Femur (tissue), 1 donor: Measurements from ENCODE around the gene AGFG2.

Experiments used
- DNase-seq: peaks from one replicate; pipeline ENCODE4 v3.0.0-alpha.2; 2017

The AGFG2 gene

DNA sequence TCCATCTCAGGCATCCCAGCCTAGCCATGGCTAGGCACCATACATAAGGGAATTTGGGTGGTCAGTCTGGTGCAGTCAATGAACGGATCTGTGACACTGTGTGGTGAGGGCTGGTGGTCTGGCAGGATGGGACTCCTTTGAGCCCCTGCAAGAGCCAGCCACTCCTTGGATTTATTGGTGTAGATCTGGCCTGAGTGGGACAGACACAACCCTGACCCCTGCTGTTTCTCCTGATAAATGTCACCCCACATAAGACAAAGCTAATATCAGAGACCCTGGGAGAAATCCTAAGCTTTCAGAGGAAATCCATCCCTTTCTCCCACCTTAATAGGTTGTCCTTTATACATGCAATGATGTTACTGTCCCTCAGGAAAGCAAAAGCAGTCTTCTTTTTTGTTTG is 49.4 kb downstream of the AGFG2 start:
- DNase-seq = no peak

DNA sequence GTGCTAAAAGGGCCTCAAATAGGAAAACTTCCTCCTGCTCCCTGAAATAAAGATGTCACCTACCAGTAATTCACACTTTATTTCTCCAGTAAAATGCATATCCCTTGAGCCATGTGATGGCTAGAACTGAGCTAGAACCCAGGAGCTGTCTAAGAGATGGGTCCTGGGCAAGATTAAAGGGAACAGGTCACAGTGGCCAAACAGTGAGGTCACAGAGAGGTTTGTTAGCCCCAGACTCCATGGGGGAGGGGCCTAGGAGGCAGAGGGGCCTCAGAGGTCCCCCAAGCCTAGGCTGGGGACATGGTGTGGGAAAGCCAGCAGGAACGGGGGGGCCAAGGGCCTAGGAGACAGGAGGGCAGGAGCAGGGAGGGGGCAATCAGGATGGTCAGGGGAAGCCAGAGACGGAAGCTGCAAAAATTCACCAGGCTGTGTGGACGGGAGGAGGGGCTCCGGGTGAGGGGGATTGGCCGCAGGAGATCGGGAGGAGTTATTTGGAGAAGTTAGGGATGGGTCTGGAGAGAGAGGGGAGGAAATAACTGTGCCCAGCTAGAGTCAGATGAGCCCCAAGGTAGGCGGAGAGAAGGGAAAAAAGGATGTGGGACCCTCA is 50.4 kb downstream of the AGFG2 start:
- no peak for DNase-seq

DNA sequence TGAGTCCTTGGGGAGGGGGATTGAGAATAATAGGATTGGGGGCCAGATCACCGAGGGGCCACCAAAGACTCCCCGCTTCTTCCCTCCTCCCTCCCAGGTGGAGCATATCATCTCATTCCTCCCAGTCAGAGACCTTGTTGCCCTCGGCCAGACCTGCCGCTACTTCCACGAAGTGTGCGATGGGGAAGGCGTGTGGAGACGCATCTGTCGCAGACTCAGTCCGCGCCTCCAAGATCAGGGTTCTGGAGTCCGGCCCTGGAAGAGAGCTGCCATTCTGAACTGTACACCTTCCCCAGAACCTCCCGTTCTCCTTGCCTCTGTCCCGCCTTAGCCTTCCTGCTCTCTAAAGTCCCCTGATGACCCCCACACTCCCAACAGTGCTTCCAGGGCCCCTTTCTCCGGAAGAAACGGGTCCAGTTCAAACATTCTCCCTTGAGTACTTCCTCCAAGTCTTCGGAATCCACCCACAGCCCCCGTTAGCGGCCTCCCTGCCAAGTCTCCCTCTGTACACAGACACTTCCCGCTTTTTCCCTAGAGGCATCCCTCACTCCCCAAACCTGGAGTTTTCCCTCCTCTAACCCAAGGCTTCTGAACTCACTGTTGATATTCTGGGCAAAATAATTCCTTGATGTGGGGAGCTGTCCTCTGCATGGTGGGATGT is 51.2 kb downstream of the AGFG2 start:
- peak; percentile 60 for DNase-seq

DNA sequence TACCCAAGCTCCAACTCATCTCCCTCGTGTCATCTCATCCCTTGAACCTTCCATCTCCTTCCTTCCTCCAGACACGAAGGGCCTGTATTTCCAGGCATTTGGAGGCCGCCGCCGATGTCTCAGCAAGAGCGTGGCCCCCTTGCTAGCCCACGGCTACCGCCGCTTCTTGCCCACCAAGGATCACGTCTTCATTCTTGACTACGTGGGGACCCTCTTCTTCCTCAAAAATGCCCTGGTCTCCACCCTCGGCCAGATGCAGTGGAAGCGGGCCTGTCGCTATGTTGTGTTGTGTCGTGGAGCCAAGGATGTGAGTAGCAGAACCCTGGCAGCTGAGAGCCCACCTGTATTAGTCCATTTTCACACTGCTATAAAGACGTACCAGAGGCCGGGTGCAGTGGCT is 52.6 kb downstream of the AGFG2 start:
- DNase-seq = no peak

DNA sequence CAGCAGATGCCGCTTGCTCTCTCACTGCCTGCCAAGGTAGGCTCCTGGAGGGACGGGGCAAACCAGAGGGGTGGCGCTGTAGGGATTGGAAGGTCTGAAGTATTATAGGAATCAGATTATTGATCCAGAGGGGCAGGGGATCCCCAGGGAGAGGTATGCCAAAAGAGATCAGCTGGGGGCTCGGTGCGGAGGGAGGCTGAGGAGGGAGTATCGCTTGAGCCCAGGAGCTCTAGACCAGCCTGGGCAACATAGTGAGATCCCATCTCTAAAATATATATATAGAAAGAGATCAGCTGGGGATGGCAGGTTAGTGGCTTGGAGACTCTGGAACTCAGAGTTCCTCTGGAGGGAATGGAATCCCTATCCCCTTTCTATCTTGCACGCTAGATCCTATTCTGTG is 56.2 kb downstream of the AGFG2 start:
- no peak for DNase-seq

DNA sequence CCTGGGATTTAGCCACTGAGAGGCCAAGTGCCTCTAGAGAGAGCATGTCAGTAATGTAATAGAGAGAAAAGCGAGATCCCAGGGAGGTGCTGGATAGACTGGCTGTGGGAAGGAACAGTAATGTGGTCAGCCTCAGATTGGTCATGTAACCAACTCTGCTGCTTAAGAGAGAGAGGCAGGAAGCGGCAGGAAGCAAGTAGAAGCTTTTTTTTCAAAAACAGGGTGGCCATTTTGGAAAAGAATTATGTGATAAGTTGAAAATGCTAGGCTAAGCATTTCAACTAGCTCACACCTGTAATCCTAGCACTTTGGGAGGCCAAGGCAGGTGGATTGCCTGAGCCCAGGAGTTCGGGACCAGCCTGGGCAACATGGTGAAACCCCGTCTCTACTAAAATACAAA is 59.4 kb downstream of the AGFG2 start:
- DNase-seq = no peak

DNA sequence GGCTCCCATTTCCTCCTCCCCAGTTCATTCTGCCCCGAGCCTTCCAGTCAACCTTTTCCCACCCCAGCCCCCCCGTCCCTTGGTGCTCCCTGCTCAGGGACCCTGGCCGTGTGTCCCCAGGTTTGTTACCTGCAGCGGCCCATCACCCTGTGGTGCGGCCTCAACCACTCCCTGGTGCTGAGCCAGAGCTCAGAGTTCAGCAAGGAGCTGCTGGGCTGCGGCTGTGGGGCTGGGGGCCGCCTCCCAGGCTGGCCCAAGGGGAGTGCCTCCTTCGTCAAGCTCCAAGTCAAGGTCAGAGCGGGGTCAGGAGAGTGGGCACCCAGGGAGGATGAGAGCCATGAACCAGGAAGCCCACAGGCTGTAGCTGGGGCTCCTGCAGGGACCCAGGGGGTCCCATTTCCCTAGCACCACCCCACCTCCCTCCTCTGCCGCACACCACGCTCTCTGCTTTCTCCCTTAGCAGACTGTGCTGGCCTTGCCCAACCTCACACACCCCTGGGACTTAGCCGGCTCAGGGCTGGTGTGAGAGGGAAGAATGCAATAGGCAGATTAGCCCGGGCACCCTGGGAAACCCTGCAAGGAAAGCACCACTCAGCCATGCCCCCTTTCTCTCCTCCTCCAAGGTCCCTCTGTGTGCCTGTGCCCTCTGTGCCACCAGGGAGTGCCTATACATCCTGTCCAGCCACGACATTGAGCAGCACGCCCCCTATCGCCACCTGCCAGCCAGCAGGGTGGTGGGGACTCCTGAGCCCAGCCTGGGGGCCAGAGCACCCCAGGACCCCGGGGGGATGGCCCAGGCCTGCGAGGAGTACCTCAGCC is 61.1 kb downstream of the AGFG2 start:
- DNase-seq = no peak

DNA sequence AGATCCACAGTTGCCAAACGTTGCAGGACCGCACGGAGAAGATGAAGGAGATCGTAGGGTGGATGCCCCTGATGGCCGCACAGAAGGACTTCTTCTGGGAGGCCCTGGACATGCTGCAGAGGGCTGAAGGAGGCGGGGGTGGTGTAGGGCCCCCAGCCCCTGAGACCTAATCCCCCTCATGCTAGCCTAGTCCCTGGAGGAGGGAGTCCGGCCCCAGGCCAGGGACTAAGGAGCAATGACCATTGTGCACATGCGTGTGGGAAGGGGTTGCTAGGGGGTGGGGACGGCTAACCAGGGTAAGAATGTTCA is 61.7 kb downstream of the AGFG2 start:
- no peak for DNase-seq

DNA sequence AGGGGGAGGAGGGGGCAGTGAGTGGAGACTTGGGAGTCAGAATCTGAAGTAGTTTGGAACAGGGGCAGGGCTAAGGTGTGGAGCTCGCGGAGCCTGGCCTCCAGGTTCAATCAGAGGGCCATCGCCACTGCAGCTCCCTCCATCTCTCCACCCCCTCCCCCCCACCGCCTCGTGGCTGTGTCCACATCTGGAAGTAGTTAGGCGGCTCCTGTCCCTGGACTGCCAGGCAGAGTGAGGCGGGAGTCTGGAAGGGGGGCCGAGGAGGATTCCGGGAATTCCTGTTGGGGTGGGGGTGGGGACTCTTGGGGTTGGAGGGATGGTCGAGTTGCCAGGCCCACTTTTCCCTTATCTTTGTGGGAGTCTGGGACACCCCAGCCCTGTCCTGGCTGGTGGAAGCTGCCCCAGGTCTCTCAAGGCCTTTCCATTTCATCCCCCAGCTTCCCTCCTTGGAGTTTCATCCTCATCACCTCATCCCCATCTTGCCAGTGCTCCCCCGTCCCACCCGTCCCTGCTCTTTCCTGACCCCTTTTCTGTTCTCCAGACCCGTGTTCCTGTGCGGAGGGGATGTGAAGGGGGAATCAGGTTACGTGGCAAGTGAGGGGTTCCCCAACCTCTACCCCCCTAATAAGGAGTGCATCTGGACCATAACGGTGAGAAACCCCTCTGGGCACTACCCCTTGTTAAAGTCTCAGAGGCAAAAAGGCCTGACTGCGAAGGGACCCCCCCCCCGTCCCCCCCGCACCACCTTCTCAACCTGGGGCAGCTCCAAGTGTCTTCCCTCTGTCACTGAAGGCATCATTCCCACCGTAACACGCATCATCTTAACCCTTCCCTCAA is 64.1 kb downstream of the AGFG2 start:
- DNase-seq = peak; percentile 95

DNA sequence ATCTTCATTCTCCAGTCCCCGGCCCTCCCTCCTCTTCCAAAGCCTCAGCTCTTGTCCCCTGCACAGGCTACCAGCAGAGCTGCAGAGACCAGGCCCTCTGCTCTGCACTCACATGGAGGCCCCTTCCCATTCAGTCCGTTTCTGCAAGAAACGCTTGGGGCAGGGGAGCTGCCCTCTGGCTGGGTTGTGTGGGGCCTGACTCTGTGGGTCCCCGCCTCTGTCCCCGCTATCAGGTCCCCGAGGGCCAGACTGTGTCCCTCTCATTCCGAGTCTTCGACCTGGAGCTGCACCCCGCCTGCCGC is 64.7 kb downstream of the AGFG2 start:
- DNase-seq = no peak

DNA sequence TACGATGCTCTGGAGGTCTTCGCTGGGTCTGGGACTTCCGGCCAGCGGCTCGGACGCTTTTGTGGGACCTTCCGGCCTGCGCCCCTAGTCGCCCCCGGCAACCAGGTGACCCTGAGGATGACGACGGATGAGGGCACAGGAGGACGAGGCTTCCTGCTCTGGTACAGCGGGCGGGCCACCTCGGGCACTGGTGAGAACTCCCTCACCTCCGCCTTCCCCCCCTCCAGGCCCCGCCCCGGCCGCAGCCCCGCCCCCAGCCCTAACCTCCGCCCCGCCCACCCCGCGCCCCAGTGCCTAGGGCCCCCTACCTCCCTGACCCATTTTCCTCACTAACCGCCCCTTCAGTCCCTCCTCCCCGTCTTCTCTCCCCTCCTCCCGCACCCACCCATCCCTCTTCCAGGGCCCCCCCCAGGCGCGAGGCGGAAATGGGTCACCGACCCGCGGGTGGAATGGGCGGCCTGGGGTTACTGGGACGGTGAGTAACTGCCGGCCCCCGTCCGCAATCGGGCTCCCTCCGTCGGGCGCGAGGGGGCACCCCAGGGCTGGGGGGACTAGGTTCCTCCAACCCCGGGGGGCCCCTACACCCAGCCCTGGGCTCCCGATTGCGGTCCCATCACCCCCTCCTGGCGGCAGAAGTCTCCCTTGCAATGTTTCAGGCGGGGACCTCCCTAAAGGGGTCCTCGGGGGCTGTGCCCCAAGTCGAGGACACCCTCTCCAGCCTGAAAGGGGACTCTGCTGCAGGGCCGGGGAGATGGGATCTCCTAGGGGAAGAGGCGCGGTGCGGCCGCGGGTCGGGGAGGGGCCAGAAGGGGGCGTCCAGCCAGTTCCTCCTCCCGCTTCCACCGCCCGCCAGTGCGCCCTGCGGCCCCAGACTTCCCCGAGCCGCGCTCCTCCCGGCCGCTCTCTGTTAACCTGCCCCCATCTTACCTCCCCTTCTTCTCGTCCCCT is 65.3 kb downstream of the AGFG2 start:
- peak; percentile 82 for DNase-seq

DNA sequence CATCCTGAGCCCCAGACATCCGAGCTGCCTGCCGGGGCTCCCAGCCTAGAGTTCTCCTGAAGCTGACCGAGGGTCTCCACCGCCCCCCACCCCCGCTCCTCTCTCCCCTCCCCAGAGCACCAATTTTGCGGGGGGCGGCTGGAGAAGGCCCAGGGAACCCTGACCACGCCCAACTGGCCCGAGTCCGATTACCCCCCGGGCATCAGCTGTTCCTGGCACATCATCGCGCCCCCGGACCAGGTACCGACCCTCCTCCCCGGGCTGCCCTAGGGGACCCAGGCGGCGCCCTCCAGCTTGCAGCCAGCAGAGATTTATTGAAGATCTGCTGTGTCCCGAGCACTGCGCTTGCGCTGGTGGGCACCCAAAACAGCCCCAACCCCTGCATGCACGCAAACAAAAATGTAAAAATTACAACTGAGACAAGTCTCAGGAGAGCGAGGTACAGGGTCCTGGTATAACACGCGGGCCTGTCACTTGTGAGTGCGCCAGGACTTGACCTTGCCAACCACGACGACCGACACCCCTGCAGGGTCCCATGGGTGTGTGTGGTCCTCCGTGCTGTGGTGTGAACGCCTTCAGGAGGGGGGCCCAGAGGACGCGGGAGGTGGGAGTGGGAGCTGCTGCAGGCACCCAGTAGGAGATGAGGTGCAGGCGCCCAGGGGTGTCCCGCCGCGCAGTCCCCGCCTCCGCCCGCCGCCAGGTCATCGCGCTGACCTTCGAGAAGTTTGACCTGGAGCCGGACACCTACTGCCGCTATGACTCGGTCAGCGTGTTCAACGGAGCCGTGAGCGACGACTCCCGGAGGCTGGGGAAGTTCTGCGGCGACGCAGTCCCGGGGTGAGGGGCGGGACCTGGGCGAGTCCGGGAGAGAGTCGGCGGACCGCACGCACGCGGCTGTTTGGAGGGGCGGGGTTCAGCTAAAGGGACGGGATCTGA is 66.2 kb downstream of the AGFG2 start:
- no peak for DNase-seq

DNA sequence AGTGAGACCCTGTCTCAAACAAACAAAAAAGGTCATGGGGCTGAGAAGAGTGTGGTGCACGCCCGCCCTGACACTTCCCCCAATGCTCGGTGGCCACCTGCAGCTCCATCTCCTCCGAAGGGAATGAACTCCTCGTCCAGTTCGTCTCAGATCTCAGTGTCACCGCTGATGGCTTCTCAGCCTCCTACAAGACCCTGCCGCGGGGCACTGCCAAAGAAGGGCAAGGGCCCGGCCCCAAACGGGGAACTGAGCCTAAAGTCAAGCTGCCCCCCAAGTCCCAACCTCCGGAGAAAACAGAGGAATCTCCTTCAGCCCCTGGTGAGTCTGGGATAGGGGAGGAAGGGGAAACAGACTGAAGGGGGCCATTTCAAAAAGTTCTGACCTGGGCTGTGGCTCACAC is 67.3 kb downstream of the AGFG2 start:
- no peak for DNase-seq

DNA sequence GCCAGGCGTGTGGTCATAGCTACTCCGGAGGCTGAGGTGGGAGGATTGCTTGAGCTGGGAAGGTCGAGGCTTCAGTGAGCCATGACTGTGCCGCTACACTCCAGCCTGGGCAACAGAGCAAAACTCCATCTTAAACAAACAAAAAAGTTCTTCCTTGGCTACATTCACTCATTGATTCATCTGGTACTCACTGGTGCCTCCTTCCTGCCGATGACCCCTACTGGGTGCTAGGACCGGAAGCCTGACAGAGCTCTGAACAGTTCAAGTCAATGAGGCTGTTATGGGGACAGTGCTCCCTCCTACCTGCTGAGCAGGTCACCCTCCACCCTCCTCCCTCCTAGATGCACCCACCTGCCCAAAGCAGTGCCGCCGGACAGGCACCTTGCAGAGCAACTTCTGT is 68.1 kb downstream of the AGFG2 start:
- no peak for DNase-seq

DNA sequence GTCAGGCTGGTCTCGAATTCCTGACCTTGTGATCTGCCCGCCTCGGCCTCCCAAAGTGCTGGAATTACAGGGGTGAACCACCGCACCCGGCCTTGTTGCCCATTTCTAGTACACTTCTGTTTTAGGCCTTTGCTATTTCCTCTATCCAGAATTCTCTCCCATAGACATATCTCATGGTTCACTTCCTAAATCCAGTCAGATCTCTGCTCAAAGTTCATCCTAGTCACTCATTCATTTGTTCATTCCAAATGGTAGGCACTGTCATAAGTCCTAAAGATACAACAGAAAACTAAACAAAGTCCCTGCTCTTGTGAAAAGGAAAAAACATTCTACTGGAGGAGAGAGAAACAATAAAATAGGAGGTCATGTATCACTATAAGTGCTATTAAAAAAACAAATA is 71.0 kb downstream of the AGFG2 start:
- DNase-seq = no peak

DNA sequence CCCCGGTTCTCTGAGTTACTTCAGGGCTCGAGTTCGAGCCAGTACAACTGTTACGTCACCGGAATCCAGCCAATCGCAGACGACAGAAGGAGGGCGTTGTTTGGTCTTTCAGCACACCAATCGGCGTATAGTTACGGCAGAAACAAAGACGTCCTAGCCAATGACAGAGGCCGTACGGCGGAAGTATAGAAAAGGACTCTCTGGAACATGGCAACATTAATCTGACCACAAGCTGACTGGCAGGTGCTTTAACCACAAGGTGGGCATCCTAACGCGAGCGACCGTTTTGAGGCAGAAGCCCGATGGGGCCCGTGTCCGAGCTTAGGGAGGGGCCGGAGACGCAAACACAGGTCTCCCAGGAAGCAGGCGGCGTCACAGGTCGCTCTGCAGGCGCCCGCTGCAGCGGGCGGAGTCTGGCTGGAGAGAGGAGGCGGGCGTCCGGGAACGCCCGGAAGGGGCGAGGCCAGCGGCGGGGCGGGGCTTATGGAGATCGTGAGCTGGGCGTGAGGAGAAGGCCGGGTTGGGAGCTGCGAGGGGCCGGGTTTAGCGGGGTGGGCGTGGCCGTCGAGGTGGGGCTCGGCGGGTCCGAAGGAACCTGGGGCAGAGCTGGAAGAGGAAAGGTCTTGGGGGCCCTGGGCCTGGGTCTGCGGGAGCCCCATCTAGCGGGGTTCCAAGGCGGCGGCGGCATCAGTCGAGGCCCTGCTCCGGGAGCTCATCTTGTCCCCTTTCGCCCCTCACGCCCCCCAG is 73.2 kb downstream of the AGFG2 start, which contains the start of gene MOSPD3:
MOSPD3 (plus strand) TSS at position 558 of the 747 bp plus-strand sequence. CDS start 252 bp downstream, outside the sequence.
- peak; percentile 99 for DNase-seq

DNA sequence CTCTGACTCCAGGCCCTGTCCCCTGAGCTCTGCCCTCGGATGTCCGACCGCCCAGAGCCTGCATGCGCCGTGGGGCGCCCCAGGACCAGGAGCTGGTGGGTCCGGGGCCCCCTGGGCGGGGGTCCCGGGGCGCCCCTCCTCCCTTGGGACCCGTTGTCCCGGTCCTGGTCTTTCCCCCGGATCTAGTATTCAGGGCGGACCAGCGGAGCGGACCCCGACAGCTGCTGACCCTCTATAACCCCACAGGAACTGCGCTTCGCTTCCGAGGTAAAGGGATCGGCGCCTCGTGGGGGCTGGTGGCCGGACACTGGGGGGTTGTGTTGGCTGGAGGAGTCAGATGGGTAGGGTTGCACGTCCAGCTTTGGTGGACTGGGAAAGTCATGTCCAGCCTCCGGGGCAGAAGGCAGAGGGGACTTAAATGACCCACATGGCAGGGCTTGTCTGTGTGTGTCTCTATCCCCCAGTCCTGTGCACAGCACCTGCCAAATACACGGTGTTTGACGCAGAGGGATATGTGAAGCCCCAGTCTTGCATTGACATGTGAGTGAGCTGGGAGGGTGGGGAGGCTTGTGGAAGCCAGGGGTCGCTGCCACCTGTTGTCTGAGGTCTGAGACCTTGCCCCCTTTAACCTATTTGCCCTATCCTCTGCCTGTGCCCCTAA is 73.9 kb downstream of the AGFG2 start:
- DNase-seq = no peak

DNA sequence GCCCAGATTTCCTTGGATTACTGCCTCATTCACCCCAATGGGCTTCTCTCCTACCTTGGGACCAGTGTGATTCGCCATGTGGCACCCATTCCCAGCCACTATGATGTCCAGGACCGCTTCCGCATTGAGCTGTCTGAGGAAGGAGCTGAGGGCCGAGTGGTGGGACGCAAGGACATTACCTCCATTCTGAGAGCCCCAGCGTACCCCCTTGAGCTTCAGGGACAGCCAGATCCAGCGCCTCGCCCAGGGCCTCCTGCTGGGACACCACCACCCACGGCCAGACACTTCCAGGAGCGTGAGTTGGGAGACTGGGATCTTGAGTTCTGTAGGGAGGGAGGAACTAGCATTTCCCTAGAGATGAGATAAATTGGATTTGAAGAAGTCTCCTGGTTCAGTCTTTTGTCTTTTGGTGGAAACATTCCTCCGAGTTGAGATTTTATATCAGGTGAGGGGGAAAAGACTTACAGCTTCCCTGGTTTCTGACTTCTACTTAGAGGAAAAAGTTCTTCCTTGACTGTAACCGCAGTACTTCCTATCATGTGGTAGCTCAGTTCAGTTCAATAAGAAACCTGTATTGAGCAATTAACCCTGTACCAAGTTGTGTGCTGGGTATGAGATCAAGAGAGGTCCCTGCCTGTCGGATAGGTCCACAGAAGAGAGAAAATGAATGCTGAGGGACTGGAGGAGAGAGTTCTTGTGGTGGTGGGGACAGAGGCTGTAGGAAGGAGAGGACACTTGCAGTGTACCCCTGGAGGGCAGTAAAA is 74.6 kb downstream of the AGFG2 start:
- DNase-seq = no peak

DNA sequence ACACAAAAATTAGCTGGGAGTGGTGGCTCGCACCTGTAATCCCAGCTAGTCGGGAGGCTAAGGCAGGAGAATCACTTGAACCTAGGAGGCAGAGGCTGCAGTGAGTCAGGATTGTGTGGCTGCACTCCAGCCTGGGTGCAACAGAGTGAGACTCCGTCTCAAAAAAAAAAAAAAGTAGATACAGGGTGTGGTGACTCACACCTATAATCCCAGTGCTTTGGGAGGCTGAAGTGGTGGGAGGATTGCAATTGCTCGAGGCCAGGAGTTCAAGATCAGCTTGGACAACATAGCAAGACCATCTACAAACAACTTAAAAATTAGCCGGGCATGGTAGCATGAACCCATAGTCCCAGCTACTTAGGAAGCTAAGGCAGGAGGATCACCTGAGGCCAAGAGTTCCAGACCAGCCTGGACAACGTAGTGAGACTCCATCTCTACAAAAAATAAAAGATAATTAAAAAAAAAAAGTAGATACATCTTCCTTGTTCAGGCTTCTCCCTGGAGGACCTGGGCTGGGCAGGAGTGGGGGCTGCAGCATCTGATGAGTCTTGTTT is 75.4 kb downstream of the AGFG2 start:
- DNase-seq = no peak
